ENCODE results near the gene R3HDM4.

DNA sequence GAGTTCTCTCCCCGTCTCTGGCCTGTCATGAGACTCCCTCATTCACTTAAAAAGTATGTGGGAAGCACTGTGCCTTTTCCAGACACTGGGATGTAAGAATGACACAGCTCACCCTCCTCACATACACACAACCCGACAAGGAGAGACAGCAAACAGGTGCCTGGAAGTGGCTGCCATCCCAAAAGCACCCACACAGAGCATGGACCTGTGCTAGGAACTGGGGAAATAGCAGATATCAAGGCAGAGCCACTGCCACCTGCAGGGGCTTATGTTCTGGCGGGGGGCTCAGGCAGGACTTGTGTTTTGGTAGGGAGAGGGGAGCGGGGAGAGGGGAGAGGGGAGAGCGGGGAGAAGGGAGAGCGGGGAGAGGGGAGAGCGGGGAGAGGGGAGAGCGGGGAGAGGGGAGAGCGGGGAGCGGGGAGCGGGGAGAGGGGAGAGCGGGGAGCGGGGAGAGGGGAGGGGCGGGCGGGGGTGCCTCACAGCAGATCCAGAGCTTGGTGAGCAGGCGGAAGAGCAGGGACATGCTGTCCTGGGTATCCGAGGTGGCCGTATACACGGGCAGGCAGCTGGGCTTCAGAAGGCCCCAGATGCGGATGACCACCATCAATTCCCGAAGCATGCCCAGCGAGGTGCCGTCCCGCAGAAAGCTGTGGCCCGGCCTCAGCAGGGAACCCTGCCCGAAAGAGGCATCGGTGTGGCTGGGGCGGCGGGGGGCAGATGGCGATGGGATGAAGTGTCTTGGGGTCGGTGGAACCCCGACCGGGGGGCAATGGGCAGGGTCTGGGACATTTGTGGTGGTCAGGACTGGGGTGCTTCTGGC lies 41.4 kb downstream of the R3HDM4 start:
- TF ChIP-seq POLR2AphosphoS5 (IDR thresholded peaks at IDR 0.05; ENCODE audit: low read length), result no peak
- TF ChIP-seq PAX8 (IDR thresholded peaks at IDR 0.05), result no peak
- TF ChIP-seq, protein P1, sequence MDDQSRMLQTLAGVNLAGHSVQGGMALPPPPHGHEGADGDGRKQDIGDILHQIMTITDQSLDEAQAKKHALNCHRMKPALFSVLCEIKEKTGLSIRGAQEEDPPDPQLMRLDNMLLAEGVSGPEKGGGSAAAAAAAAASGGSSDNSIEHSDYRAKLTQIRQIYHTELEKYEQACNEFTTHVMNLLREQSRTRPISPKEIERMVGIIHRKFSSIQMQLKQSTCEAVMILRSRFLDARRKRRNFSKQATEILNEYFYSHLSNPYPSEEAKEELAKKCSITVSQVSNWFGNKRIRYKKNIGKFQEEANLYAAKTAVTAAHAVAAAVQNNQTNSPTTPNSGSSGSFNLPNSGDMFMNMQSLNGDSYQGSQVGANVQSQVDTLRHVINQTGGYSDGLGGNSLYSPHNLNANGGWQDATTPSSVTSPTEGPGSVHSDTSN (IDR thresholded peaks at IDR 0.05; ENCODE audit: insufficient replicate concordance, low read depth, low read length), result no peak
- no peak for TF ChIP-seq PML (IDR thresholded peaks at IDR 0.05; ENCODE audit: low read length)
- TF ChIP-seq, protein P2, sequence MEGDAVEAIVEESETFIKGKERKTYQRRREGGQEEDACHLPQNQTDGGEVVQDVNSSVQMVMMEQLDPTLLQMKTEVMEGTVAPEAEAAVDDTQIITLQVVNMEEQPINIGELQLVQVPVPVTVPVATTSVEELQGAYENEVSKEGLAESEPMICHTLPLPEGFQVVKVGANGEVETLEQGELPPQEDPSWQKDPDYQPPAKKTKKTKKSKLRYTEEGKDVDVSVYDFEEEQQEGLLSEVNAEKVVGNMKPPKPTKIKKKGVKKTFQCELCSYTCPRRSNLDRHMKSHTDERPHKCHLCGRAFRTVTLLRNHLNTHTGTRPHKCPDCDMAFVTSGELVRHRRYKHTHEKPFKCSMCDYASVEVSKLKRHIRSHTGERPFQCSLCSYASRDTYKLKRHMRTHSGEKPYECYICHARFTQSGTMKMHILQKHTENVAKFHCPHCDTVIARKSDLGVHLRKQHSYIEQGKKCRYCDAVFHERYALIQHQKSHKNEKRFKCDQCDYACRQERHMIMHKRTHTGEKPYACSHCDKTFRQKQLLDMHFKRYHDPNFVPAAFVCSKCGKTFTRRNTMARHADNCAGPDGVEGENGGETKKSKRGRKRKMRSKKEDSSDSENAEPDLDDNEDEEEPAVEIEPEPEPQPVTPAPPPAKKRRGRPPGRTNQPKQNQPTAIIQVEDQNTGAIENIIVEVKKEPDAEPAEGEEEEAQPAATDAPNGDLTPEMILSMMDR (IDR thresholded peaks at IDR 0.05 in 2 of 3, conservative IDR thresholded peaks at IDR 0.05 in 1 of 3; ENCODE audit: control insufficient read depth in 2 of 3, extremely low read depth in 1 of 3, insufficient read depth in 1 of 3, low read depth in 3 of 3, low read length in 3 of 3), result no peak
- TF ChIP-seq FOXK2 (IDR thresholded peaks at IDR 0.05), result no peak
- TF ChIP-seq CREM (IDR thresholded peaks at IDR 0.05; ENCODE audit: low read depth), result no peak
- TF ChIP-seq, protein P3, sequence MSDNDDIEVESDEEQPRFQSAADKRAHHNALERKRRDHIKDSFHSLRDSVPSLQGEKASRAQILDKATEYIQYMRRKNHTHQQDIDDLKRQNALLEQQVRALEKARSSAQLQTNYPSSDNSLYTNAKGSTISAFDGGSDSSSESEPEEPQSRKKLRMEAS (IDR thresholded peaks at IDR 0.05; ENCODE audit: low read depth, low read length), result no peak
- TF ChIP-seq NRF1 (conservative IDR thresholded peaks at IDR 0.05; ENCODE audit: low read depth, low read length), result no peak

Data from GM12878 (cell line).